ENCODE results near the gene BRPF1.

BRPF1 gene

GRCh38 chr3:9701711-9702110 is 29.8 kb upstream of the BRPF1 start:
- DNase-seq = no peak

DNA sequence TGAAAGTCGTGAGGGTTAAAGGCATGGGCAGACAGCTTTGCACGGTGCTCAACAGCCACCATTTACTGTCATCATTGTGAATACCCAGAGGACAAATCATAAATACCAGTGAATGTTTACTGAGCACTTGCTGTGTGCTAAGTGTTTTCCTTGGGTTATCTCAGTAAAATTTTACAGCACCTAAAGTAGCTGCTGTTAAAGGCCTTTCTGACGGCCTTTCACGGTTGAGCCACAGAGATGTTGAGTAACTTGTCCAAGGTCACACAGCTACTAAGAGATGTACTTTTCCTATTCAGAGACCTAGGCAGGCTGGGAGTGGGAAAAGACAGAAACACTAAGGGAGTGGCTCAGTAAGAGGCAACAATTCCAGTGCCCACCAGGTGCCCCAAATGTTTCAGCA is 28.3 kb upstream of the BRPF1 start:
- no peak for DNase-seq

DNA sequence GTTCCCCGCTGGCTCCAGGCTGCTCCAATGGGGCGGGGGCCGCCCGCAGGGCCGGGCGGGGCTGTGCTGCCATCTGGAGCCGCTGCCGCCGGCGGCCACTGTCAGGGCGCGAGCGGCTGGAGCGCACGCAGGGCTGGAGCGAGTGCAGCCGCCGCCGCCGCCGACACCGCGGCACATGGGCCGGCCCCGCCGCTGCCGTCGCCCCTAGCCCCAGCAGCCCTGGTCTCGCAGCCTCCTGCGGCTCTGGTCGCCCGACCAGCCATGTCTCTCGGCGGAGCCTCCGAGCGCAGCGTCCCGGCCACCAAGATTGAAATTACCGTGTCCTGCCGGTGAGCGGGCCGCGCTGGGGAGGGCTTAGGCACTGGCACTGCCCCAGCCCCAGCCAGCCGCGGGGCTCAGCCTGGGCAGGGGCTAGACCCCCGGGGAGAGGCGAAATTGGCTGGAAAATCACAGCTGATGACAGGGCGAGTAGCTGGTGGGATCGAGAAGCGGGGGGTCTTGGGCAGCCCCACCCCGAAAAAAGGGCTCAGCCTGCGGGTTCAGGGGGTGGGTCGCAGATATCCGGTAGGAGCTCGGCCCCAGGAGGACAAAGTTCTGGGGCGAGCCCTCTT is 27.7 kb upstream of the BRPF1 start, which contains the start of gene CPNE9:
TSS of gene CPNE9 (plus strand) at position 98 of the 611 bp plus-strand sequence. CDS start at position 262, 164 bp downstream.
- peak; percentile 69 for DNase-seq

DNA sequence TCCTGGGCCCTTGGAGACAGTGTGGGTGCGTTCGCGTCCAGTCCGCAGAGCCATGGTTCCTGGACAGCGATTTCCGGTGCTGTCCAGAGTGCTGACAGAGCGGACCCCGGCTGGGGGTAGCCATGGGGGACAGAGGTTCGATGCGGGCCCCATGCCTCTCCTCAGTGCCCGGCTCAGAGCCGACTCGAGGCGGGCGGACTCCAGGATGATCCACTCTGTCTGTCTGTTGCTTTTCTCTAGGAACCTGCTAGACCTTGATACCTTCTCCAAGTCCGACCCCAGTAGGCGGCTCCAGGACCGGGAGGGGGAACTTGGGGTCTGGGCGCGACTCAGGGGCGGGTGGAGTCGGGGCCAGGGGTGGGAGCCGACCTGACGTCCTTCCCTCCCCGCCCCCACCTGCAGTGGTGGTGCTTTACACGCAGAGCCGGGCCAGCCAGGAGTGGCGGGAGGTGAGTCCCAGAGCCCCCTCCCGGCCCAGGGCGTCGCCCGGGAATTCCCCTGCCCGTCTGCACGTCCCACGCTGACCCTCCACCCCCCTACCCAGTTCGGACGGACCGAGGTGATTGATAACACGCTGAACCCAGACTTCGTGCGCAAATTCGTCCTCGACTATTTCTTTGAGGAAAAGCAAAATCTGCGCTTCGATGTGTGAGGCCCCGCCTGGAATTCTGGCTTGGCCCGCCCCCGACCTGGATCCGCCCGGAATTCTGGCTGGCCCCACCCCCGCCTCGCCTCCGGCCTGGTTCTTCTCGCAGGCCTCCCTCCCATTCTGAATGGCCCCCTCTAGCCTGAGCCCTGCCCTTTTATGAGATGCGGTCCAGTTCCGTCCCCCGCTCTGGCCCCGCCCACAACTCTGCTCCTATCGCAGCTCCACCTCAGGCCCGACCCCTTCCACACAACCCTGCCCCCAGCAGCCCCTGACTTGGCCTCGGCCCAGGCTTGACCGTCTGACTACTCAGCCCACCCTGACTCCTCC is 26.9 kb upstream of the BRPF1 start:
- peak; percentile 23 for DNase-seq

- DNase-seq = no peak
These were observed 21.3 kb upstream of the BRPF1 start for GRCh38 chr3:9710174-9710739.

GRCh38 chr3:9712415-9712814 is 19.1 kb upstream of the BRPF1 start:
- no peak for DNase-seq

GRCh38 chr3:9713142-9713541 is 18.4 kb upstream of the BRPF1 start:
- DNase-seq = no peak

GRCh38 chr3:9715136-9715535 is 16.4 kb upstream of the BRPF1 start:
- no peak for DNase-seq

DNA sequence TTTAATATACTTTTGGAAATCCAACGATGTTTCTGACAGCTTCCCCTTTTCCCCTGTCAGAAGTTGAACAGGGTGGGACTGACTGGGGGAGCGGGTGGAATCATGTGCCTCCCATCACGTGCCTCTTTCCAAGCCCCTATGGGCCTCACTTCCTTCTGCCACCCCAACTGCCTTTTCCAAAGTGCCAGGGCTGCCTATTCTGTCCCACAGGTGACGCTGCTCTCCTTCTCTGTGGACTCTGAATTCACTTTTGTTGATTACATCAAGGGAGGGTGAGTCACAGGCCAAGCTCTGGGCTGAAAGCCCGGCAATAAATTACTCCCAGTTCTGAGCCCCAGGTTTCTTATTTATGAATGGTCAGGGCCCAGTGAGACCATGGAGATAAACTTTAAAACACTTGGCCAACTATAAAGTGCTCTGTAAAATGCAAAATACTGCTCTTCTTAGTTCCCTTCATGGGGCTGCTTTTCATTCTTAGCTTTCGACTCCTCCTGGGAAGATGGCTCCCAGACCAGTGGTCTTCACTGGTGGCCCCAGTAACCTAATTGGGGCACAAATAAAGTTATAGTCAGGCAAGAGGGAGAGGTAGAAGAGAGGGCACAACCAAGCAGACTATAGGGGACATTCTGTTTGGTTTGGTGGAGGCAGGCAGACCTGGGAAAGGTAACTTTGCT is 15.6 kb upstream of the BRPF1 start:
- no peak for DNase-seq

DNA sequence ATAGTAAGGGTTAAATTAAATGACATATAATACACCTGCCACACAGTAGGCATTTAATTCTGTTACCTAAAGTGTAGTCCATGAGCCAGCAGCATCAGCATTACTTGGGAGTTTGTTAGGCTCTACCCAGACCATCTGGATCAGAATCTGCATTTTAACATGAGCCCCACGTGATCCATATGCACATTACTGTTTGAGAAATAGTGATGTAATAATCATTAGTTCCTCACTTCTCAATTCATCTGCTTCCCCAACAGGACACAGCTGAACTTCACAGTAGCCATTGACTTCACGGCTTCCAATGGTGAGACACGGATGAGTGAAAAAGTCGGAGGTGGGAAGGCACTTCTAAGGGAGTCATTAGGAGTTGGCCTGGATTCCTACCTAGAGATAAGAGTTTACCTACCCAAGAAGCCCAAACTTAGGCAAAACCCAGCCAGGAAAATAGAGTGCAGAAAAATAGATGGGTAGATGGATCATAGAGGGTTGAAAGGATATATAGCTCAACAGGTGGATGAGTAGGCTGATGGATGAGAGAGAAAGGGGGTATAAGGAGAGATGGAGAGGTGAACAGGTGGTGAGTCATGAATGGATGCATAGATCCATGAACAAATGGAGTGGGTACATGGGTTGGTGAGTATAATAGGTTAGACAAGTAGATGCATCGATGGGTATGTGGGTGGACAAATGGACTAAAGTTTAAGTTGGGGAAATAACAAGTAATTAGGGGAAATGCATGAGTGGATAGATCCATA is 14.6 kb upstream of the BRPF1 start:
- no peak for DNase-seq

- no peak for DNase-seq
These were observed 14.0 kb upstream of the BRPF1 start for GRCh38 chr3:9717563-9717962.

DNA sequence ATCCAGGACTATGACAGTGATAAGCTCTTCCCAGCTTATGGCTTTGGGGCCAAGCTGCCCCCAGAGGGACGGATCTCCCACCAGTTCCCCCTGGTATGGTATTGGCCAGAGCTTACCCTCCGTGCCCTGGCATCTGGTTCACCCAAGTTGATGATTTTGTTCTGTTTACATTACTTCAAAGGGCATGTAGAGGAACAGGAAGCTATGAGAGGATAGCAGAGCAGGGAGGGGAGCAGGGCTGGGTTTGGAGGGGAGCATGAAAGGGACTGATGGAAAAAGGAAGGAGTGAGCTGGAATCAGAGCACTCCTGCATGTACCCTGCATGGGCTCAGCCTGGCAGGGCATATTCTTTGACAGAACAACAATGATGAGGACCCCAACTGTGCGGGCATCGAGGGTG is 13.4 kb upstream of the BRPF1 start:
- no peak for DNase-seq

DNA sequence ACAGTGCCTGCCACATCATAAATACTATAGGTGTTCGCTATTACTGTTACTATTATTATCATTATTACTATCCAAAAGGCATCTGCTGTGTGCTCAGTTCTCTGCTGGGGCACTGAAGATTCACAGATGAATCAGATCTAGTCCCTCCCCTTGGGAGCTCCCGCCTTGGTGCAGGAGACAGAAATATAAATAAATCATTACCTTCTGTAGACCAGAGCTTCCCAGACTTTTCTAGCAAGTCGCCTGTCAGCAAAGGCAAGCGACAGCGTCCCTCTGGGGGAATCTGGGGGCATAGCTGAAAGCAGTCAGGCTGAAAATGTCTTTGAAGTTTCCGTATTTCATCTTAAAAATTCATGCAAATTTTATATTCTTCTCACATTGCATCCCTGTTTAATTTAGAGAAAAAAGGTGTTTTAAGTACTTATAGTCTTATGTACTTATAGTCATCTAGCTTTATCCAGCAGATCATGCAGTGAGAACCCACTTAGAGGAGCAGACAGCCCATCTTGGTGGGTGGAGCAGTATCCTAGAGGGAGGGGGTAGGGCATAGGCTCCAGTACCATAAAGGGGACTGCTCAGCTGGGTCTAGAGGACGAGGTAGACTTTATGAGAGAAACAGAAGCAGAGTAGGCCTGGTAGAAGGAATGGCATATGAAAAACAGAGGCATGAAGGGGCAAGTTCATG is 10.4 kb upstream of the BRPF1 start:
- DNase-seq = peak; percentile 61

- DNase-seq = no peak
These were observed 9.9 kb upstream of the BRPF1 start for GRCh38 chr3:9721700-9722060.

DNA sequence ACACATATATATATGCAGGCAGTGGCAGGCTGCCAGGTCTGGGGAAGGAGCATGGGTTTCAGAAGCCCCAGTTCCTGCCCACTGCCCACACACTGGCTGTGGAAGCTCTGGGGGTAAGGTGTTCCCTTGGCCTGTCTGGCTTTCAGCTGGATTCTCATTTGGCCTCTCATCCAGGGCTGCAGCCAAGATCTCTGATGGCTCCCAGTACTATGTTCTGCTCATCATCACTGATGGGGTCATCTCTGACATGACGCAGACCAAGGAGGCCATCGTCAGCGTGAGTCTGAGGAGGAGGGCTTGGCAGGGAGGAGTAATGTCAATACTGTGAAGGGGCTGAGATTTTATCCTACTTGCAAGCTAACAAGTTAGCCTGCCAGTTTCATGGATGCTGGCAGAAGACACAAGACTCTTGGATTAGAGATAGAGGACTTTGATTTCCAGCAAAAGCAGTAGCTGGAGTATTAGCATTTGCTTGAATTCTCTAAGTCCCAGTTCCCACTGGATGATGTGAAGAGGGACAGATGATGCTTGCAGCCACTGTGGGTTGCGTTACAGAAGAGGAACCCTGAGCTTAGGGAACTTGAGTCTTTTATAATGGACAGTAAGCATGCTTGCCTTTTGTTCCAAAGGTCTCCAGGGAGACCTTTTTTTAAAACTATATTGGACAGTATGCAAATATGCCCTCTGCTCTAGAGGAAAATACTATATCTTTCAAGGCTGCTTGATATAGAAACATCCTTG is 5.6 kb upstream of the BRPF1 start:
- DNase-seq = no peak

DNA sequence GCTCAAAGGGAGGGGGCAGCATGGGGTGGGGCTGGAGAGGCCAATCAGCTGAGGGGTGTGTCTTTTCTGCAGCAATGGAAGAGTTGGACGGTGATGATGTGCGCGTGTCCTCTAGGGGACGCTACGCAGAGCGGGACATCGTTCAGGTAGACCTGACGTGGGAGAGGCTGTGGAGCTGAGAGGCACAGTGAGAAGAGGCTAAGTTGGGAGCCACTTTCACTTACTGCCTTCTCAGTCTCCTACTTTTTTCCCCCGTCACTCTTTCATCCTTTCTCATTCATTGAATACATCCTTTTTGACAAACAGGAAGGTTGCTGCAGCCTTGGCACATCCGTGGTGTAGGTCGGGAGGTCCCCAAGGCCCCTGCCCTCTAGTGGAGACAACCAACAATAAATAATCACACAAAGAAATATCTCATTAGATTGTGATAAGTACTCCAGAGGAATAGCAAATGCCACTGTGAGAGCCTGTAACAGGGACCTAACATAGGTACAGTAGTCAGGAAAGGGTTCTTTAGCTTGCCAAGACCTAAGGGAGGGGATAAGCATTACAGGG is 4.4 kb upstream of the BRPF1 start:
- peak; percentile 15 for DNase-seq

- no peak for DNase-seq
These were observed 3.8 kb upstream of the BRPF1 start for GRCh38 chr3:9727743-9728142.

DNA sequence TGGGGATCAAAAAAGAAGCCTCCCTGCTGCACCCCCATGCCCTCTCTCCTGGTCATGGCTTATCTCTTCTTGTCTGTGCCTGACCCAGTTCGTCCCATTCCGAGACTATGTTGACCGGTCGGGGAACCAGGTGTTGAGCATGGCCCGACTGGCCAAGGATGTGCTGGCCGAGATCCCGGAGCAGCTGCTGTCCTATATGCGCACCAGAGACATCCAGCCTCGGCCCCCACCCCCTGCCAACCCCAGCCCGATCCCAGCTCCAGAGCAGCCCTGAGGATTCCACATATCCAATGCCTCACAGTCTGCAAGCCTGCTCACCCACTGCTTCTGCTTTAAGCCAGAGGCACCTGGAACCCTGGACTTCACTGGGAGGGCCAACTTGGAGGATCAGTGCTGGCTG is 2.1 kb upstream of the BRPF1 start:
- DNase-seq = no peak

DNA sequence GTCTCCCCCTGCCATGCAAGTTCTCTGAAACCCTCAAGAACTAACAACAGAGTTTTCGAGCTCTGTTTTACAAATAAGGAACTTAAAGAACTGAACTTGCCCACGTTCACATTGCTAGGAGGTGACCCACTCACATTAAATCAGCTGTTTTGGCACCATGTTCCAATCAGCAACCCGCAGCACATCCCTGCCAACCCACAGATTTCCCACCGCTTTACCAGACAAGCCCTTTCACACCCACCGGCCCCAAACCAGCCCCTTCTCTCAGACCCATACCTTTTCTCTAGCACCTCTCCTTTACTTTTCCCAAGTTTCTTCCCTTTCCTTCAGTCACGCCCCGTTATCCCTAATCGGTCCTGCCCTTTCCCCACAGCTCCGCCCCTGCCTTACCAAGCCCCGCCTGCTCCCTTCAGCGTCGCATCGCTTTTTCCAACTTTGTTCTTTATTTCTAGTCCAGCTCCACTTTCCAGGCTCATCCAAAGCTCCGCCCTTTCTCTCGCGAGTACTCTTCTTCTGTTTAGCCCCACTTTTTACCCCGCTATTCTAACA is 804 bp upstream of the BRPF1 start:
- peak; percentile 81 for DNase-seq

DNA sequence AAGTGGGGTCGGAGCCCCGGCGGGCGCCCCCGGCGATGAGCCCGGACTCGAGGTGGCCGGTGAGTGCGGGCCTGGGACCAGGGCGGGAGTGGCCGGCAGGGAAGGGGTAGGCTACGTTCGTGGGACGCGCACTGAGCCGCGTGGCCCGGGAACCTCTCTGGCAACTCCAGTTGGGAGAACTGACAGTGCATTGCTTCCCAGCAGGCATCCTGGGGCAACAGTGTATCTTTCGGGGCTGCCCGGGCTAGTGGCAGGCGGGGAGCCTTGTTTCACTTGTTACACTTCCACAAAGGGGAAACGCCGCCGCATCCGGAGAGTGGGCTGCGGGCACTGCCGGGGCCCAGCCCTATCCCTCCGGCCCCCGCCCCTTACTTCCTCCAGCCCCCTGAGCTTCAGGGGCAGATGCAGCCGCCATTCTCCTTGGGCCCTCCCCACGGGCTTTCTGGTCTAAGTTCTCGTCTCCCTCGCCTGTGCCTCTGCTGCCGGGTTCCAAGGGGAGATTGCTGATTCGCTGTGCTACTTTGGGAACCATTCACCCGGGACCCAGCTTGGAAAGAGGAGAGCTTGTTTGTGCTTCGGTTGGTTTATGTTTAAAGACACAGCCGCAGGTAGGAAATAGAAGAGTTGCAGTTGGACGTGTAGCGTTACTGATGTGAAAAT is 675 bp downstream of the BRPF1 start:
- DNase-seq = no peak
